ENCODE measurements around the gene PDLIM1. TPM values are rescaled to one million over a fixed set of nuclear protein-coding genes. Genes with fewer than 3 reads are reported as not detected.
"Not testable (repeated sequence)": the region's sequence is repeated elsewhere in the genome, so short reads cannot be mapped to it uniquely, and the experiment has no call there.

Gene PDLIM1
- total RNA-seq, 1 donor from 2014 or later, result 358 TPM

DNA sequence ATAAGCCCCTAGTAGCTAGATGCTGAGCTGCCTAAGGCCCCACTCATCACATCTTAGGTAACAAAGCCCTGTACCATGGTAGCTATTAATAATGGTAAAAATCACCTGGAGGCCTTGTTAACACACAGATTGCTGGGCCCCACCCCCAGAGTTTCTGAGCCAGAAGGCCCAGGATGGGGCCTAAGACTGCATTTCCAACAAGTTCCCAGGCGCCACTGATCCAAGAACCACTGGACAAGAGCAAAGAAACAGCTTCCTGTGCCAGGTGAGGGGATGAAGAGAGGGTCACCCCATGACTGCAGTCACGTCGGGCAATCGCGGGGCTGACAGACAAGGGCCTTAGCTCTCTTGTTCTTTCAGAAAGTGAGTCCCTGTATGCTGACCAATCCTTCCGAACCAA, 50.0 kb downstream of the PDLIM1 start:
- Histone ChIP-seq H3K27ac (replicated peaks) (no peak overlapping the region), H3K9me3 (replicated peaks) (no peaks in the 10 kb centered on the region), H3K4me1 (peaks cover 39% of the 10 kb centered on the region), H3K4me3 (no peak overlapping the region), H3K36me3 (peaks cover 97% of the 10 kb centered on the region), H3K27me3 (ENCODE audit: low read depth) (no peaks in the 10 kb centered on the region)
- intact Hi-C loops (cut with micrococcal nuclease), result no loop called here
- TF ChIP-seq, protein P1, sequence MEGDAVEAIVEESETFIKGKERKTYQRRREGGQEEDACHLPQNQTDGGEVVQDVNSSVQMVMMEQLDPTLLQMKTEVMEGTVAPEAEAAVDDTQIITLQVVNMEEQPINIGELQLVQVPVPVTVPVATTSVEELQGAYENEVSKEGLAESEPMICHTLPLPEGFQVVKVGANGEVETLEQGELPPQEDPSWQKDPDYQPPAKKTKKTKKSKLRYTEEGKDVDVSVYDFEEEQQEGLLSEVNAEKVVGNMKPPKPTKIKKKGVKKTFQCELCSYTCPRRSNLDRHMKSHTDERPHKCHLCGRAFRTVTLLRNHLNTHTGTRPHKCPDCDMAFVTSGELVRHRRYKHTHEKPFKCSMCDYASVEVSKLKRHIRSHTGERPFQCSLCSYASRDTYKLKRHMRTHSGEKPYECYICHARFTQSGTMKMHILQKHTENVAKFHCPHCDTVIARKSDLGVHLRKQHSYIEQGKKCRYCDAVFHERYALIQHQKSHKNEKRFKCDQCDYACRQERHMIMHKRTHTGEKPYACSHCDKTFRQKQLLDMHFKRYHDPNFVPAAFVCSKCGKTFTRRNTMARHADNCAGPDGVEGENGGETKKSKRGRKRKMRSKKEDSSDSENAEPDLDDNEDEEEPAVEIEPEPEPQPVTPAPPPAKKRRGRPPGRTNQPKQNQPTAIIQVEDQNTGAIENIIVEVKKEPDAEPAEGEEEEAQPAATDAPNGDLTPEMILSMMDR (IDR thresholded peaks at IDR 0.05; ENCODE audit: borderline replicate concordance), result no peak
- DNase-seq, result no peak

DNA sequence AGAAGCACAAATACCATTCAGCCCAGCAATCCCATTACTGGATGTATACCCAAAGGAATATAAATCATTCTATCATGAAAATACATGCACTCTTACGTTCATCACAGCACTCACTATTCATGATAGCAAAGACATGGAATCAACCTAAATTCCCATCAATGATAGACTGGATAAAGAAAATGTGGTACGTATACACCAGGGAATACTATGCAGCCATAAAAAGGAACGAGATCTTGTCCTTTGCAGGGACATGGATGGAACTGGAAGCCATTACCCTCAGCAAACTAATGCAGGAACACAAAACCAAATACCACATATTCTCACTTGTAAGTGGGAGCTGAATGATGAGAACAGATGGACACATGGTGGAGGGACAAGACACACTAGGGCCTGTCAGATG, 50.7 kb downstream of the PDLIM1 start:
- Histone ChIP-seq H3K4me1 (peaks cover 39% of the 10 kb centered on the region), H3K36me3 (peaks cover 97% of the 10 kb centered on the region)
- H3K4me3 ChIP-seq; DNase-seq; intact Hi-C loops (cut with micrococcal nuclease); H3K27ac ChIP-seq (replicated peaks); H3K27me3 ChIP-seq (ENCODE audit: low read depth); H3K9me3 ChIP-seq (replicated peaks): not testable (repeated sequence)

DNA sequence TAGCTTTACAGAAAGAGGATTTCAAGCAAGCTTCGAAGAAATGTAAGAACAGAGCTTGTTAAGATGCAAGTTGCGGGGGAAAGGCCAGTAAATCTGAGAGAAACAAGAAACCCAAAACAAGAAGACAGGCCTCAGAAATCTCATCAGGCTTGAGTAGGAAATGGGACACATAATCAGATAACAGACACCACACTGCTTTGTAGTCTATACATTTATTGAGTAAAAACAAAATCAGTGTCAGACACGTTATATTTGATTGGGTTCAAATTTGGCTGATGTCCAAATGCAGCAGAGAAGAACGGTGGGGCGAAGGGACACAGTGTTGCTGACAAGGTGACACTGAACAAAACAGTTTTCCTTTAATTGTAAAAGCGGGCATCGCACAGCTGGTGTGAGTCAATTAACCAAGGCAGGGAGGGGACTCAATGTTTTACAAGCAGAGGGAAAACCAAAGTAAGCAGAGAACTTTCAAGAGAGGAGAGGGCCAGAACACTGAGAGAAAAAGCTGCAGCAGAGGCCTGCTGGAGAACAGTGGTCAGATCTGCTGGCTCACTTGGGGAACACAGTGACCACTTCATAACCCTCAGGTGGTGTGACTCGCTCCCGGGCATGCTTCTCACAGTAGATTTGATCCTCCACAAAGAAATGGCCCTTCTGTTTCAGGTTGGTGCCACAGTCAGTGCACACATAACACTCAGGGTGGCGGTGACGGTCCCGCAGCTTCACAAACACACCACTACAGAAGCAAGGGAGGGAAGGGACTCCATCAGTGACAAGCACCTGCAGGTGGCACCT, 53.2 kb downstream of the PDLIM1 start:
- Histone ChIP-seq H3K27me3 (ENCODE audit: low read depth) (no peaks in the 10 kb centered on the region), H3K36me3 (peaks cover 92% of the 10 kb centered on the region), H3K27ac (replicated peaks) (peak overlapping the region; percentile 9), H3K4me1 (peaks cover 26% of the 10 kb centered on the region), H3K4me3 (no peak overlapping the region), H3K9me3 (replicated peaks) (no peaks in the 10 kb centered on the region)
- TF ChIP-seq, protein P1 (IDR thresholded peaks at IDR 0.05; ENCODE audit: borderline replicate concordance), result no peak
- intact Hi-C loops (cut with micrococcal nuclease), result no loop called here
- no peak for DNase-seq

DNA sequence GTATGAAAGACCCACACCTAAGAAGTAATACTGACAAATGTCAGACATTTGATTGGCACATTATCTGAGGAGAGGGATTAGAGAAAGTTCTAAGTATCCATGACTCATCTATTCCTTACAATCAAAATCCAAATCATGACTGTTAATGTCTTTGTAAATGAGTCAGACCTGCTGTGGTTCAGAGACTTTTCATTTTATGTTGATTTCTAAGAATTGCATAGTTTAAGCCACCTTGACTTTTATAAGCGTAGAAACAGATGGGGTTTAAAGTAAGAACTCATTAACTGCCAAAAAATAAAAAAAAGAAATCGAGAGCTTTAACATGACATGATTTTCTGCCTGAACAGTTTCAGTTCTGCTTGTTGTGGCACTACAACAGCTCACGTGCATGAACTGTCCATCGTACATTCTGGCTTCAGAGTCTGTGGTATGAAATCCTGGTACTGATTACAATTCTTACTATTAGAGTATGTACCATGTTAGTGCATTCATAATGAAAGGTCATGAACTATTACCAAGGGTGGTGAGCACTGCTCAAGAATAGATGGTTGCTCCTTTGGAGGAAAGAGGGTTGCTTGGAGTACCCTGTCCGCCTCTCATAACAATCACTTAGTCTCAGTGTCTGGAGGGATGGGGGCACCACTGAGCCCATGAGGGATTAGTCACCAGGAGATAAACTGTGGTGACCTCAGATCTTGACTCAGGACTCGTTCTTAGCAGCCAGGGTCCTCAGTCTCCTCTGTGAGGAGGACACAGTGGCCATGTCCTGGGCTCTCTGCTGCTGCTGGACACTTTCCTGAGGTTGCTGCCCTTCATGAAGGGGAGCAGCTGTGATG, 54.5 kb downstream of the PDLIM1 start:
- H3K36me3 ChIP-seq, result peaks cover 79% of the 10 kb centered on the region
- H3K27me3 ChIP-seq (ENCODE audit: low read depth), result no peaks in the 10 kb centered on the region
- TF ChIP-seq, protein P1 (IDR thresholded peaks at IDR 0.05; ENCODE audit: borderline replicate concordance), result no peak
- H3K9me3 ChIP-seq (replicated peaks), result no peaks in the 10 kb centered on the region
- H3K4me3 ChIP-seq, result no peak overlapping the region
- no peak for DNase-seq
- intact Hi-C loops (cut with micrococcal nuclease), result no loop called here
- H3K27ac ChIP-seq (replicated peaks), result no peak overlapping the region
- H3K4me1 ChIP-seq, result peaks cover 20% of the 10 kb centered on the region

DNA sequence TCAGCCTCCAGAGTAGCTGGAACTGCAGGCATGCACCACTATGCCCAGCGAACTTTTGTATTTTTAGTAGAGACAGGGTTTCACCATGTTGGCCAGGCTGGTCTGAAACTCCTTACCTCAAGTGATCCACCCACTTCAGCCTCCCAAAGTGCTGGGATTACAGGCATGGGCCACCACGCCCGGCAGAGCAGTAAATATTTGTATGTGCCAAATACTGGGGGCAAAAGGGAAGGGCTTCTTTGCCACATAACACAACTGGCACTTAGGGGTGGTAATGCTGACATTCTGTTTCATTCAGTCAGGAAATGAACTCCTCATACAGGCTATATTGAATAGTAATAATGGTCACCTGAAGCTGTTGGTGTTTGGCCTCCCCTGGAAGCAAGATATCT, 55.1 kb downstream of the PDLIM1 start:
- TF ChIP-seq, protein P1 (IDR thresholded peaks at IDR 0.05; ENCODE audit: borderline replicate concordance), result no peak
- no peak overlapping the region for H3K27ac ChIP-seq (replicated peaks)

DNA sequence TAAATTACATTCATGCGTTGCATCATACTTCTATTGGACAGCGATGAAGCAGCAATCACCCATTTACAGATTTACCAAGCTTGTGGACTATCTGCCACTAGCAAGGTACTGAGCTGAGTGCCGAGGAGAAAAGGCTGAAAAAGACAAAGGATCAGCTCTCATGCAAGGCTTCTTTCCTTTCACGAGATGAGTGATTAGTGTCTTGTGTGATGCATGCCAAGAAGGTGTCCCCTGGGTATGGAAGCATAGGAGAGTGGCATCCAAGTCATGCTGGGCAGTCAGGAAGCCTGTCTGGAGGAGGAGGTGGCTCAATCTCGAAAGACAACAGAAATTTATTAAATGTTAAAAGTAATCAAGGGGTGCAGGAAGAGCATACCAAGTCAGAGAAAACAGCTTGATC, 55.9 kb downstream of the PDLIM1 start:
- Histone ChIP-seq H3K27me3 (ENCODE audit: low read depth) (no peaks in the 10 kb centered on the region), H3K27ac (replicated peaks) (no peak overlapping the region), H3K4me3 (no peak overlapping the region), H3K4me1 (peaks cover 29% of the 10 kb centered on the region), H3K9me3 (replicated peaks) (no peaks in the 10 kb centered on the region), H3K36me3 (peaks cover 66% of the 10 kb centered on the region)
- TF ChIP-seq, protein P1 (IDR thresholded peaks at IDR 0.05; ENCODE audit: borderline replicate concordance), result no peak
- no peak for DNase-seq
- intact Hi-C loops (cut with micrococcal nuclease), result no loop called here

More for the DNA sequence above, 55.1 kb downstream of the PDLIM1 start:
- no peaks in the 10 kb centered on the region for H3K9me3 ChIP-seq (replicated peaks)
- H3K27me3 ChIP-seq (ENCODE audit: low read depth), result no peaks in the 10 kb centered on the region
- intact Hi-C loops (cut with micrococcal nuclease), result no loop called here
- no peak for DNase-seq
- H3K4me3 ChIP-seq, result no peak overlapping the region
- peaks cover 22% of the 10 kb centered on the region for H3K4me1 ChIP-seq
- H3K36me3 ChIP-seq, result peaks cover 73% of the 10 kb centered on the region

All from left ventricle myocardium inferior (tissue), 1 donor.